Astrocyte (in vitro differentiated cells and primary cell): ENCODE results near the gene RPS25. TPM values are rescaled to one million over a fixed set of nuclear protein-coding genes. Genes with fewer than 3 reads are reported as not detected.
"Not testable (repeated sequence)": the region's sequence is repeated elsewhere in the genome, so short reads cannot be mapped to it uniquely, and the experiment has no call there.

ENCODE experiments used
- DNase-seq: peaks from one replicate; pipeline ENCODE4 v3.0.0-alpha.2; 2010; ENCODE audit warnings: low read depth
- FAIRE-seq: peaks from 2 replicates; lab custom pipeline; 2011; peaks lifted over from hg19 to GRCh38; lab: Jason Lieb, UNC
- H2AFZ ChIP-seq: 2 replicates; pipeline ENCODE4 v1.6.0; 2012; ENCODE audit warnings: low read depth, low read length, inconsistent platforms
- H3K27ac ChIP-seq: 2 replicates; pipeline ENCODE4 v1.5.1; 2011; ENCODE audit warnings: low read depth, low read length, inconsistent platforms
- H3K27me3 ChIP-seq: 2 replicates; pipeline ENCODE4 v1.6.0; 2011; ENCODE audit warnings: low read length, inconsistent platforms; ENCODE audit not compliant: insufficient read depth
- H3K36me3 ChIP-seq: 2 replicates; pipeline ENCODE4 v1.5.1; 2011; ENCODE audit warnings: low read length, inconsistent platforms; ENCODE audit not compliant: insufficient read depth
- H3K4me1 ChIP-seq: 2 replicates; pipeline ENCODE4 v1.5.1; 2011; ENCODE audit warnings: low read length, inconsistent platforms; ENCODE audit not compliant: insufficient read depth
- H3K4me2 ChIP-seq: 2 replicates; pipeline ENCODE4 v1.6.0; 2012; ENCODE audit warnings: low read length, inconsistent platforms
- H3K4me3 ChIP-seq: 2 replicates; pipeline ENCODE4 v1.5.1; 2011; ENCODE audit warnings: low read depth, mild to moderate bottlenecking, low read length, inconsistent platforms; ENCODE audit not compliant: insufficient read depth
- H3K79me2 ChIP-seq: 2 replicates; pipeline ENCODE4 v1.6.0; 2012; ENCODE audit warnings: mild to moderate bottlenecking, low read length, inconsistent platforms; ENCODE audit not compliant: insufficient read depth
- H3K9ac ChIP-seq: 2 replicates; pipeline ENCODE4 v1.6.0; 2012; ENCODE audit warnings: mild to moderate bottlenecking, low read length, inconsistent platforms
- H3K9me3 ChIP-seq: 2 replicates; pipeline ENCODE4 v1.5.1; 2012; ENCODE audit warnings: low read depth, mild to moderate bottlenecking, low read length, inconsistent platforms; ENCODE audit not compliant: insufficient read depth
- H4K20me1 ChIP-seq: 2 replicates; pipeline ENCODE4 v1.6.0; 2012; ENCODE audit warnings: low read length, inconsistent platforms; ENCODE audit not compliant: insufficient read depth
- H3K27ac Mint-ChIP-seq: one replicate; pipeline ENCODE4 v1.8.0; 2021; ENCODE audit warnings: mild to moderate bottlenecking, mixed read lengths; ENCODE audit not compliant: unreplicated experiment
- H3K27me3 Mint-ChIP-seq: one replicate; pipeline ENCODE4 v1.8.0; 2021; ENCODE audit warnings: low read depth, mixed read lengths; ENCODE audit not compliant: unreplicated experiment
- H3K36me3 Mint-ChIP-seq: one replicate; pipeline ENCODE4 v1.8.0; 2021; ENCODE audit warnings: low read depth, mixed read lengths; ENCODE audit not compliant: unreplicated experiment
- H3K4me1 Mint-ChIP-seq: one replicate; pipeline ENCODE4 v1.8.0; 2021; ENCODE audit warnings: low read depth, mixed read lengths; ENCODE audit not compliant: unreplicated experiment
- H3K4me3 Mint-ChIP-seq: one replicate; pipeline ENCODE4 v1.8.0; 2021; ENCODE audit warnings: mild to moderate bottlenecking, moderate library complexity, mixed read lengths; ENCODE audit not compliant: unreplicated experiment
- H3K9me3 Mint-ChIP-seq: one replicate; pipeline ENCODE4 v1.8.0; 2021; ENCODE audit warnings: mild to moderate bottlenecking, mixed read lengths; ENCODE audit not compliant: unreplicated experiment
- EZH2 ChIP-seq: IDR thresholded peaks from 2 replicates; pipeline ENCODE4 v1.6.1; 2012; ENCODE audit warnings: mild to moderate bottlenecking, low read length, inconsistent platforms; ENCODE audit not compliant: insufficient read depth
- total RNA-seq: library from RNA; stranded (reverse); gene quantifications from 2 replicates; pipeline ENCODE4 v1.2.1, GENCODE V29; 2021
- TF ChIP-seq, protein P1 (sequence below): IDR thresholded peaks from 2 replicates; pipeline ENCODE4 v1.5.1; 2011; ENCODE audit warnings: low read depth, mild to moderate bottlenecking, inconsistent platforms, low read length, moderate library complexity; ENCODE audit not compliant: insufficient read depth

The RPS25 gene
- total RNA-seq, 1 donor from 2014 or later, result 750 TPM

DNA sequence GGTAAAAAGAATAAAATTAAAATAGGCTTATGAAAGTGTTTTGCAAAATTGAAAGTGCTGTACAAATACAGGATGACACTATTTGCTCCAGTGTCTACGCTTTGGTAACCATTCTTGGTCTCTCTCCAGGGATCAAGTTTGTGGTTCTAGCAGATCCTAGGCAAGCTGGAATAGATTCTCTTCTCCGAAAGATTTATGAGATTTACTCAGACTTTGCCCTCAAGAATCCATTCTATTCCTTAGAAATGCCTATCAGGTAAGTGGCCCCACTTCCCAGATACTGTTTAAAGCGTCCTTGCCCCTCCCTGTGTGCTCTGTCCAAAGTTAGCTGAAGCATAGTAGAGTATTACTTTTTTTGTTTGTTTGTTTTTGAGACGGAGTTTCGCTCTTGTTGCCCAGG is 3.5 kb upstream of the RPS25 start:
- peaks cover 11% of the 10 kb centered on the region for H3K4me1 ChIP-seq
- Mint-ChIP-seq H3K4me3 (peak overlapping the region; percentile 45), H3K27me3 (no peaks in the 10 kb centered on the region), H3K9me3 (no peaks in the 10 kb centered on the region), H3K27ac (no peak overlapping the region), H3K4me1 (peaks cover 16% of the 10 kb centered on the region), H3K36me3 (peaks cover 20% of the 10 kb centered on the region)
- TF ChIP-seq, protein P1, sequence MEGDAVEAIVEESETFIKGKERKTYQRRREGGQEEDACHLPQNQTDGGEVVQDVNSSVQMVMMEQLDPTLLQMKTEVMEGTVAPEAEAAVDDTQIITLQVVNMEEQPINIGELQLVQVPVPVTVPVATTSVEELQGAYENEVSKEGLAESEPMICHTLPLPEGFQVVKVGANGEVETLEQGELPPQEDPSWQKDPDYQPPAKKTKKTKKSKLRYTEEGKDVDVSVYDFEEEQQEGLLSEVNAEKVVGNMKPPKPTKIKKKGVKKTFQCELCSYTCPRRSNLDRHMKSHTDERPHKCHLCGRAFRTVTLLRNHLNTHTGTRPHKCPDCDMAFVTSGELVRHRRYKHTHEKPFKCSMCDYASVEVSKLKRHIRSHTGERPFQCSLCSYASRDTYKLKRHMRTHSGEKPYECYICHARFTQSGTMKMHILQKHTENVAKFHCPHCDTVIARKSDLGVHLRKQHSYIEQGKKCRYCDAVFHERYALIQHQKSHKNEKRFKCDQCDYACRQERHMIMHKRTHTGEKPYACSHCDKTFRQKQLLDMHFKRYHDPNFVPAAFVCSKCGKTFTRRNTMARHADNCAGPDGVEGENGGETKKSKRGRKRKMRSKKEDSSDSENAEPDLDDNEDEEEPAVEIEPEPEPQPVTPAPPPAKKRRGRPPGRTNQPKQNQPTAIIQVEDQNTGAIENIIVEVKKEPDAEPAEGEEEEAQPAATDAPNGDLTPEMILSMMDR, result no peak
- TF ChIP-seq EZH2, result no peak
- H3K4me2 ChIP-seq, result no peak overlapping the region
- H4K20me1 ChIP-seq, result peaks cover 67% of the 10 kb centered on the region
- H3K27ac ChIP-seq, result no peak overlapping the region
- no peak for FAIRE-seq
- peaks cover 56% of the 10 kb centered on the region for H3K79me2 ChIP-seq
- H3K36me3 ChIP-seq, result peaks cover 15% of the 10 kb centered on the region
- no peak overlapping the region for H2AFZ ChIP-seq
- H3K27me3 ChIP-seq, result no peaks in the 10 kb centered on the region
- no peak overlapping the region for H3K4me3 ChIP-seq
- no peak for DNase-seq
- H3K9me3 ChIP-seq, result no peaks in the 10 kb centered on the region
- no peak overlapping the region for H3K9ac ChIP-seq

DNA sequence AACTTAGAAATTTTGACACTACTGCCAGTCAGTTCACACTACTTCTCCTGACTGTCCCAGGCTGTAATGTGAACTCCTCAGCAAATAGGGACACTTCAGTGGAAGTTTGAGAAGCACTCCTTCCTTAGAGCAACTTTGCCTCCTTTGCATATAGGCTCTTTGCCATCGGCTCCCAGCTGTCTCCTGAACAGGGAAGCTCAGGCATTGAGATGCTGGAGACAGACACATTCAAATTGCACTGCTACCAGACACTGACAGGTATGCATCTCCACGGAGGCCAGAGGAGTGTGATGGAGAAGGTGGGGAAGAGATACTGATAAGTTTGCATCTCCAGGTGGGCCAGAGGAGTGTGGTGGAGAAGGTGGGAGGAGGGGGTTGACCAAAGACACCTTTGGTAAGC is 1.9 kb upstream of the RPS25 start:
- Histone ChIP-seq H3K27ac (no peak overlapping the region), H3K79me2 (peaks cover 72% of the 10 kb centered on the region), H3K4me1 (peaks cover 19% of the 10 kb centered on the region), H3K36me3 (peaks cover 28% of the 10 kb centered on the region), H3K4me3 (peak overlapping the region; percentile 20), H3K9ac (peak overlapping the region; percentile 95), H4K20me1 (peaks cover 76% of the 10 kb centered on the region), H3K9me3 (no peaks in the 10 kb centered on the region), H3K4me2 (peak overlapping the region; percentile 86), H2AFZ (no peak overlapping the region), H3K27me3 (no peaks in the 10 kb centered on the region)
- Mint-ChIP-seq H3K9me3 (no peaks in the 10 kb centered on the region), H3K4me3 (peak overlapping the region; percentile 99), H3K27ac (peak overlapping the region; percentile 86), H3K36me3 (peaks cover 16% of the 10 kb centered on the region), H3K4me1 (peaks cover 29% of the 10 kb centered on the region), H3K27me3 (no peaks in the 10 kb centered on the region)
- DNase-seq (no peak), FAIRE-seq (no peak)
- TF ChIP-seq, protein P1, result no peak
- TF ChIP-seq EZH2, result no peak

DNA sequence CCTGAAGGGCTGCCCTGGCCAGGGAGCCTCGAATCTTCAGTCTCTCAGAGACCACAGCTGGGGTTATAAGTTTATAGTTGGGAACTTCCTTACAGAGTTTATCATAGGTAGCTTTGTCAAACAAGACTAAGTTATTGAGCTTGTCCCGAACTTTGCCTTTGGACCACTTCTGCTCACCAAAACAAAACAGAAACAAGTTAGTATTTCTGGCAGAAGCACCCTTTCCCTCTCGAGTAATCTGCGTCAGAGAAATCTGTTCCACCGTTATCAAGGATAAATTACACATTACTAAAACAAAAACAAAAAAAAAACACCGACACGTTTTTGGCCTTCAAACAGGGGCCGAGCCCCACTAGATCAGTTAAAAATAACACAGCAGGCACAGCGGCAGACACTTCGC is 766 bp downstream of the RPS25 start:
- H3K27me3 ChIP-seq, H3K9me3 ChIP-seq, FAIRE-seq, H3K9me3 Mint-ChIP-seq, H2AFZ ChIP-seq, H3K27me3 Mint-ChIP-seq, DNase-seq: not testable (repeated sequence)
- Mint-ChIP-seq H3K27ac (peak overlapping the region; percentile 86), H3K36me3 (peaks cover 14% of the 10 kb centered on the region), H3K4me1 (peaks cover 23% of the 10 kb centered on the region), H3K4me3 (peak overlapping the region; percentile 99)
- H3K79me2 ChIP-seq, result peaks cover 74% of the 10 kb centered on the region
- peaks cover 19% of the 10 kb centered on the region for H3K4me1 ChIP-seq
- H3K36me3 ChIP-seq, result peaks cover 38% of the 10 kb centered on the region
- H3K4me3 ChIP-seq, result peak overlapping the region; percentile 90
- peak overlapping the region; percentile 73 for H3K27ac ChIP-seq
- H4K20me1 ChIP-seq, result peaks cover 72% of the 10 kb centered on the region
- peak overlapping the region; percentile 86 for H3K4me2 ChIP-seq
- peak overlapping the region; percentile 95 for H3K9ac ChIP-seq
